Measurements from ENCODE around the gene DMGDH. TPM values are rescaled to one million over a fixed set of nuclear protein-coding genes. Genes with fewer than 3 reads are reported as not detected.

DMGDH gene
- total and polyA plus RNA-seq, 2 donors (not counting 3 experiments of a cell fraction or from before 2014, with no cell fraction given) = 0.11 TPM; not detected in 1

DNA sequence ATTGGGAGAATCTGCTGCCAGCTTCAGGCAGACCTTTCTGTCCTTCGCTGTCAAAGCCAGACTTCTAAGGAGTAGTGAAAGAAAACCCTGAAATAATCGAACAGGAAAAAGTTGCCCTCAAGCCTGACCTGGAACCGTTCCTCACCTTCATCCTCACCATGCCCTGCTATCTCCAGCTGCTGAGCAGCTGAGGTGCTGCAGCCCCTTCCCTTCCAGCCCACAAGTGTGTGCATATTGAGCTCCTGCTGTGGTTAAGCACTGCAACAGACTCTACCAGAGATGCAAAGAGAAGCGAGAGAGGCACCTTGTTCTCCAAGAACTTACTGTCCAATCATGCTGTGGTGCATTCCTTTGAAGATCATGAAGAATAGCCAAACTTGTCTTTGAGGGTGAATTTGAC, 19.0 kb upstream of the DMGDH start:
- POLR2A ChIA-PET = no interaction called here

More for the DNA sequence above, 19.0 kb upstream of the DMGDH start:
- Histone ChIP-seq H3K79me2 (ENCODE audit: control insufficient read depth, insufficient read depth, low read length) (no peaks in the 10 kb centered on the region), H3K4me2 (ENCODE audit: insufficient read depth, low read length) (no peak overlapping the region), H4K20me1 (replicated peaks; ENCODE audit: control insufficient read depth, extremely low read depth, insufficient read depth, low read length) (no peaks in the 10 kb centered on the region), H3K9ac (replicated peaks; ENCODE audit: extremely low read depth, insufficient read depth, low read length) (no peak overlapping the region), H2AFZ (ENCODE audit: low read depth, low read length) (no peak overlapping the region), H3K4me3 (replicated peaks in 1 of 3; ENCODE audit: insufficient read depth in 1 of 3, low read depth in 1 of 3, low read length in 3 of 3) (no peak overlapping the region), H3K27ac (ENCODE audit: insufficient read depth, low read depth, low read length) (no peak overlapping the region), H3K36me3 (ENCODE audit: control insufficient read depth in 2 of 2, extremely low read depth in 1 of 2, insufficient read depth in 2 of 2, low read length in 2 of 2) (no peaks in the 10 kb centered on the region), H3K9me1 (replicated peaks; ENCODE audit: control insufficient read depth, extremely low read depth, insufficient read depth, low read length) (no peaks in the 10 kb centered on the region), H3K9me3 (replicated peaks; ENCODE audit: control insufficient read depth, insufficient read depth, low read length) (no peaks in the 10 kb centered on the region), H3K27me3 (ENCODE audit: control insufficient read depth in 2 of 2, insufficient read depth in 2 of 2, low read length in 2 of 2) (peaks cover 0 to 3% of the 10 kb centered on the region in 2 experiments), H3K4me1 (ENCODE audit: control insufficient read depth, extremely low read depth, insufficient read depth, low read length) (no peaks in the 10 kb centered on the region)
- dilution Hi-C loops (cut with MboI; ENCODE audit: extremely low pct_ligation_motif_present, low sequenced_read_pairs) = no loop called here
- TF ChIP-seq, protein P1, sequence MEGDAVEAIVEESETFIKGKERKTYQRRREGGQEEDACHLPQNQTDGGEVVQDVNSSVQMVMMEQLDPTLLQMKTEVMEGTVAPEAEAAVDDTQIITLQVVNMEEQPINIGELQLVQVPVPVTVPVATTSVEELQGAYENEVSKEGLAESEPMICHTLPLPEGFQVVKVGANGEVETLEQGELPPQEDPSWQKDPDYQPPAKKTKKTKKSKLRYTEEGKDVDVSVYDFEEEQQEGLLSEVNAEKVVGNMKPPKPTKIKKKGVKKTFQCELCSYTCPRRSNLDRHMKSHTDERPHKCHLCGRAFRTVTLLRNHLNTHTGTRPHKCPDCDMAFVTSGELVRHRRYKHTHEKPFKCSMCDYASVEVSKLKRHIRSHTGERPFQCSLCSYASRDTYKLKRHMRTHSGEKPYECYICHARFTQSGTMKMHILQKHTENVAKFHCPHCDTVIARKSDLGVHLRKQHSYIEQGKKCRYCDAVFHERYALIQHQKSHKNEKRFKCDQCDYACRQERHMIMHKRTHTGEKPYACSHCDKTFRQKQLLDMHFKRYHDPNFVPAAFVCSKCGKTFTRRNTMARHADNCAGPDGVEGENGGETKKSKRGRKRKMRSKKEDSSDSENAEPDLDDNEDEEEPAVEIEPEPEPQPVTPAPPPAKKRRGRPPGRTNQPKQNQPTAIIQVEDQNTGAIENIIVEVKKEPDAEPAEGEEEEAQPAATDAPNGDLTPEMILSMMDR (IDR thresholded peaks at IDR 0.05; ENCODE audit: extremely low read depth in 1 of 2, insufficient read depth in 1 of 2, low read depth in 1 of 2, low read length in 2 of 2) = no peak
- TF ChIP-seq POLR2AphosphoS5 (IDR thresholded peaks at IDR 0.05; ENCODE audit: insufficient read depth, low read depth, low read length) = no peak
- TF ChIP-seq, protein P2, sequence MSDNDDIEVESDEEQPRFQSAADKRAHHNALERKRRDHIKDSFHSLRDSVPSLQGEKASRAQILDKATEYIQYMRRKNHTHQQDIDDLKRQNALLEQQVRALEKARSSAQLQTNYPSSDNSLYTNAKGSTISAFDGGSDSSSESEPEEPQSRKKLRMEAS (IDR thresholded peaks at IDR 0.05; ENCODE audit: insufficient read depth, insufficient read length) = no peak
- no peak for TF ChIP-seq GATA2 (IDR thresholded peaks at IDR 0.05; ENCODE audit: insufficient read depth, insufficient read length, low read depth, low read length)
- TF ChIP-seq POLR2A (IDR thresholded peaks at IDR 0.05; ENCODE audit: low read depth, low read length) = no peak
- TF ChIP-seq FOS (IDR thresholded peaks at IDR 0.05; ENCODE audit: borderline replicate concordance, insufficient read depth, low read length) = no peak
- no peak for TF ChIP-seq MYC (IDR thresholded peaks at IDR 0.05; ENCODE audit: low read depth, low read length)
- no peak for TF ChIP-seq EZH2 (IDR thresholded peaks at IDR 0.05; ENCODE audit: borderline replicate concordance, low read depth, low read length, severe bottlenecking)
- no peak for TF ChIP-seq JUN (IDR thresholded peaks at IDR 0.05; ENCODE audit: borderline replicate concordance, insufficient read depth, insufficient read length, low read depth)
- CTCF ChIA-PET = no interaction called here
- DNase-seq (ENCODE audit: low read depth, low spot score) (no peak), FAIRE-seq (no peak)
- intact Hi-C loops (cut with micrococcal nuclease) = no loop called here
- no TSS peak for BruUV-seq (replicated peaks)
